Neuronal stem cell (in vitro differentiated cells): ENCODE data around the gene CD2AP.

Experiments
- DNase-seq: peaks from one replicate; pipeline ENCODE4 v3.0.0-alpha.2; 2013; ENCODE audit warnings: low spot score
- H2AFZ ChIP-seq: one replicate; pipeline ENCODE4 v1.6.1; 2013; ENCODE audit warnings: mild to moderate bottlenecking, low read length, inconsistent platforms
- H2AK5ac ChIP-seq: 2 replicates; pipeline ENCODE4 v1.6.1; 2013; ENCODE audit warnings: low read depth, mild to moderate bottlenecking, inconsistent platforms, low read length, moderate library complexity, mixed read lengths
- H2BK120ac ChIP-seq: 2 replicates; pipeline ENCODE4 v1.6.1; 2013; ENCODE audit warnings: low read depth, mild to moderate bottlenecking, inconsistent platforms, low read length, moderate library complexity, mixed read lengths
- H2BK12ac ChIP-seq: one replicate; pipeline ENCODE4 v1.6.1; 2013; ENCODE audit warnings: low read length, inconsistent platforms
- H2BK15ac ChIP-seq: 2 replicates; pipeline ENCODE4 v1.6.1; 2013; ENCODE audit warnings: mild to moderate bottlenecking, low read length, inconsistent platforms, mixed read lengths
- H2BK5ac ChIP-seq: one replicate; pipeline ENCODE4 v1.6.1; 2013; ENCODE audit warnings: inconsistent platforms, mild to moderate bottlenecking, low read length, moderate library complexity
- H3K14ac ChIP-seq: one replicate; pipeline ENCODE4 v1.6.1; 2013; ENCODE audit warnings: low read length, inconsistent platforms
- H3K18ac ChIP-seq: 2 replicates; pipeline ENCODE4 v1.6.1; 2013; ENCODE audit warnings: low read length, inconsistent platforms
- H3K23ac ChIP-seq: 2 replicates; pipeline ENCODE4 v1.6.1; 2013; ENCODE audit warnings: low read depth, mild to moderate bottlenecking, mixed read lengths, low read length, inconsistent platforms; ENCODE audit not compliant: poor library complexity
- H3K27ac ChIP-seq: replicated peaks from 3 replicates; pipeline ENCODE4 v1.5.1; 2013; ENCODE audit warnings: low read length, inconsistent platforms
- H3K27me3 ChIP-seq, 3 experiments: 2 replicates each; pipeline ENCODE4 v1.6.1; 2013; ENCODE audit warnings: low read length in 3 of 3, mild to moderate bottlenecking in 2 of 3, inconsistent platforms in 1 of 3, low read depth in 1 of 3, mixed read lengths in 1 of 3, moderate library complexity in 1 of 3; ENCODE audit not compliant: control insufficient read depth in 3 of 3, insufficient read depth in 3 of 3
- H3K36me3 ChIP-seq, 2 donors: replicated peaks in 1 of 2; 2 replicates each; pipeline ENCODE4 v1.6.1; 2013; ENCODE audit warnings: low read length in 2 of 2; ENCODE audit not compliant: control insufficient read depth in 2 of 2, insufficient read depth in 2 of 2
- H3K4ac ChIP-seq: 2 replicates; pipeline ENCODE4 v1.6.1; 2013; ENCODE audit warnings: inconsistent platforms, mild to moderate bottlenecking, low read length, moderate library complexity
- H3K4me1 ChIP-seq, 2 donors: 1 replicate in 1 of 2; 2 replicates in 1 of 2; pipeline ENCODE4 v1.6.1; 2013; ENCODE audit warnings: low read length in 2 of 2, low read depth in 1 of 2; ENCODE audit not compliant: control insufficient read depth in 2 of 2, insufficient read depth in 1 of 2
- H3K4me2 ChIP-seq: one replicate; pipeline ENCODE4 v1.6.1; 2013; ENCODE audit warnings: mild to moderate bottlenecking, low read length, inconsistent platforms; ENCODE audit not compliant: insufficient read depth, poor library complexity, severe bottlenecking
- H3K4me3 ChIP-seq, 2 donors: 2 replicates each; pipeline ENCODE4 v1.5.1; 2013; ENCODE audit warnings: low read length in 2 of 2, mild to moderate bottlenecking in 2 of 2, inconsistent platforms in 1 of 2, moderate library complexity in 1 of 2
- H3K79me1 ChIP-seq: one replicate; pipeline ENCODE4 v1.6.1; 2013; ENCODE audit warnings: low read depth, mild to moderate bottlenecking, inconsistent platforms, low read length, moderate library complexity
- H3K9ac ChIP-seq: one replicate; pipeline ENCODE4 v1.6.1; 2013; ENCODE audit warnings: mild to moderate bottlenecking, low read depth, low read length, inconsistent platforms; ENCODE audit not compliant: poor library complexity
- H3K9me3 ChIP-seq, 2 donors: replicated peaks in 1 of 2; 2 replicates each; pipeline versions ENCODE3 to v1.6.1; 2013; ENCODE audit warnings: low read length in 2 of 2, mild to moderate bottlenecking in 2 of 2, inconsistent platforms in 1 of 2, low read depth in 1 of 2, mixed read lengths in 1 of 2, moderate library complexity in 1 of 2; ENCODE audit not compliant: control insufficient read depth in 2 of 2, insufficient read depth in 1 of 2
- H4K8ac ChIP-seq: one replicate; pipeline ENCODE4 v1.6.1; 2013; ENCODE audit warnings: low read depth, mild to moderate bottlenecking, inconsistent platforms, low read length, moderate library complexity
- H4K91ac ChIP-seq: one replicate; pipeline ENCODE4 v1.6.1; 2013; ENCODE audit warnings: low read length, low read depth, mild to moderate bottlenecking, inconsistent platforms; ENCODE audit not compliant: poor library complexity
- WGBS, 2 donors: extraction: QIAGEN DNeasy Blood & Tissue Kit; methylation state at CpG; one replicate each; pipeline ENCODE4 v1.1.7; 2013; ENCODE audit warnings: missing lambda C conversion rate in 2 of 2, mixed read lengths in 1 of 2; ENCODE audit not compliant: insufficient read length in 2 of 2, insufficient replicate concordance in 1 of 2; ENCODE audit errors: extremely low coverage in 2 of 2; 5-methylcytosine and 5-hydroxymethylcytosine counted together

Gene CD2AP

GRCh38 chr6:47581591-47581990 lies 104.0 kb downstream of the CD2AP start:
- H3K18ac ChIP-seq = no peak overlapping the region
- peaks cover 3 to 8% of the 10 kb centered on the region in 2 donors for H3K36me3 ChIP-seq
- H3K9ac ChIP-seq = no peak overlapping the region
- H3K9me3 ChIP-seq = no peaks in the 10 kb centered on the region
- no peak overlapping the region for H2BK15ac ChIP-seq
- no peak for DNase-seq
- no peaks in the 10 kb centered on the region for H3K4me1 ChIP-seq
- no peak overlapping the region for H3K27ac ChIP-seq
- no peak overlapping the region for H2BK120ac ChIP-seq
- no peak overlapping the region for H2BK5ac ChIP-seq
- no peak overlapping the region for H2AFZ ChIP-seq
- no peak overlapping the region for H3K4me3 ChIP-seq
- no peaks in the 10 kb centered on the region for H3K79me1 ChIP-seq
- H4K8ac ChIP-seq = no peak overlapping the region
- H3K14ac ChIP-seq = no peak overlapping the region
- H2AK5ac ChIP-seq = no peak overlapping the region
- H3K4ac ChIP-seq = no peak overlapping the region
- no peak overlapping the region for H3K23ac ChIP-seq
- H3K27me3 ChIP-seq = no peaks in the 10 kb centered on the region
- WGBS, 2 donors = no CpG with 5 or more reads among the region's 2 CpGs
- H3K4me2 ChIP-seq = no peak overlapping the region
- H2BK12ac ChIP-seq = no peak overlapping the region
- H4K91ac ChIP-seq = no peak overlapping the region

GRCh38 chr6:47587493-47587892 lies 109.9 kb downstream of the CD2AP start:
- Histone ChIP-seq H2BK12ac (no peak overlapping the region), H3K4ac (no peak overlapping the region), H3K79me1 (no peaks in the 10 kb centered on the region), H2BK5ac (no peak overlapping the region), H3K18ac (no peak overlapping the region), H3K14ac (no peak overlapping the region), H3K9me3 (no peaks in the 10 kb centered on the region), H3K4me1 (peaks cover 0 to 4% of the 10 kb centered on the region in 2 donors), H3K36me3 (peaks cover 0 to 5% of the 10 kb centered on the region in 2 donors), H3K27me3 (no peaks in the 10 kb centered on the region), H2AFZ (no peak overlapping the region), H4K8ac (no peak overlapping the region), H3K9ac (no peak overlapping the region), H3K23ac (no peak overlapping the region), H2AK5ac (no peak overlapping the region), H3K4me2 (no peak overlapping the region), H2BK120ac (no peak overlapping the region), H2BK15ac (no peak overlapping the region), H4K91ac (no peak overlapping the region), H3K27ac (no peak overlapping the region), H3K4me3 (no peak overlapping the region)
- DNase-seq = no peak

GRCh38 chr6:47592131-47592840 lies 114.7 kb downstream of the CD2AP start:
- Histone ChIP-seq H3K14ac (no peak overlapping the region), H3K23ac (no peak overlapping the region), H3K27me3 (no peaks in the 10 kb centered on the region), H3K4me2 (no peak overlapping the region), H3K18ac (no peak overlapping the region), H3K4me1 (peaks cover 1 to 5% of the 10 kb centered on the region in 2 donors), H4K91ac (no peak overlapping the region), H3K9ac (no peak overlapping the region), H2BK12ac (no peak overlapping the region), H2BK5ac (no peak overlapping the region), H2AFZ (no peak overlapping the region), H2BK120ac (no peak overlapping the region), H3K79me1 (no peaks in the 10 kb centered on the region), H2AK5ac (no peak overlapping the region), H3K9me3 (no peaks in the 10 kb centered on the region), H3K36me3 (peaks cover 6 to 23% of the 10 kb centered on the region in 2 donors), H4K8ac (no peak overlapping the region), H3K27ac (no peak overlapping the region), H3K4me3 (no peak overlapping the region), H2BK15ac (no peak overlapping the region), H3K4ac (no peak overlapping the region)
- peak; percentile 5 for DNase-seq
- no CpG with 5 or more reads among the region's 3 CpGs for WGBS, 2 donors

GRCh38 chr6:47593979-47594378 lies 116.4 kb downstream of the CD2AP start:
- no peak overlapping the region for H3K18ac ChIP-seq
- H3K27ac ChIP-seq = no peak overlapping the region
- no peak overlapping the region for H2BK15ac ChIP-seq
- H3K27me3 ChIP-seq = no peaks in the 10 kb centered on the region
- no peak overlapping the region for H3K23ac ChIP-seq
- H3K9me3 ChIP-seq = no peaks in the 10 kb centered on the region
- no peak overlapping the region for H3K4me3 ChIP-seq
- H2BK12ac ChIP-seq = no peak overlapping the region
- H2BK120ac ChIP-seq = no peak overlapping the region
- H3K4me1 ChIP-seq = peaks cover 1 to 5% of the 10 kb centered on the region in 2 donors
- H3K9ac ChIP-seq = no peak overlapping the region
- 100% methylated on average over 2 of the region's 3 CpGs; no CpG with 5 or more reads in 1 of the 2 donors for WGBS, 2 donors
- H3K4me2 ChIP-seq = no peak overlapping the region
- peaks cover 11 to 37% of the 10 kb centered on the region in 2 donors for H3K36me3 ChIP-seq
- H3K79me1 ChIP-seq = no peaks in the 10 kb centered on the region
- no peak overlapping the region for H2AK5ac ChIP-seq
- H3K4ac ChIP-seq = no peak overlapping the region
- no peak overlapping the region for H2AFZ ChIP-seq
- no peak overlapping the region for H2BK5ac ChIP-seq
- DNase-seq = no peak
- H4K8ac ChIP-seq = no peak overlapping the region
- H4K91ac ChIP-seq = no peak overlapping the region
- H3K14ac ChIP-seq = no peak overlapping the region
